ENCODE measurements around the gene THAP4.

- no peak for TF ChIP-seq XRCC5 (optimal IDR thresholded peaks at IDR 0.05; ENCODE audit: low read length)
- TF ChIP-seq SOX5 (CRISPR knock-in tag; IDR thresholded peaks at IDR 0.05; ENCODE audit: borderline replicate concordance), result no peak
- no peak for TF ChIP-seq BHLHE40 (IDR thresholded peaks at IDR 0.05; ENCODE audit: low read length)
- TF ChIP-seq, protein P1, sequence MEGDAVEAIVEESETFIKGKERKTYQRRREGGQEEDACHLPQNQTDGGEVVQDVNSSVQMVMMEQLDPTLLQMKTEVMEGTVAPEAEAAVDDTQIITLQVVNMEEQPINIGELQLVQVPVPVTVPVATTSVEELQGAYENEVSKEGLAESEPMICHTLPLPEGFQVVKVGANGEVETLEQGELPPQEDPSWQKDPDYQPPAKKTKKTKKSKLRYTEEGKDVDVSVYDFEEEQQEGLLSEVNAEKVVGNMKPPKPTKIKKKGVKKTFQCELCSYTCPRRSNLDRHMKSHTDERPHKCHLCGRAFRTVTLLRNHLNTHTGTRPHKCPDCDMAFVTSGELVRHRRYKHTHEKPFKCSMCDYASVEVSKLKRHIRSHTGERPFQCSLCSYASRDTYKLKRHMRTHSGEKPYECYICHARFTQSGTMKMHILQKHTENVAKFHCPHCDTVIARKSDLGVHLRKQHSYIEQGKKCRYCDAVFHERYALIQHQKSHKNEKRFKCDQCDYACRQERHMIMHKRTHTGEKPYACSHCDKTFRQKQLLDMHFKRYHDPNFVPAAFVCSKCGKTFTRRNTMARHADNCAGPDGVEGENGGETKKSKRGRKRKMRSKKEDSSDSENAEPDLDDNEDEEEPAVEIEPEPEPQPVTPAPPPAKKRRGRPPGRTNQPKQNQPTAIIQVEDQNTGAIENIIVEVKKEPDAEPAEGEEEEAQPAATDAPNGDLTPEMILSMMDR (CRISPR knock-in tag; IDR thresholded peaks at IDR 0.05), result no peak
- TF ChIP-seq TBP (CRISPR knock-in tag; IDR thresholded peaks at IDR 0.05), result no peak
- no peak for TF ChIP-seq CCAR2 (optimal IDR thresholded peaks at IDR 0.05; ENCODE audit: low read depth, low read length)
- no peak for TF ChIP-seq ZBTB20 (CRISPR knock-in tag; IDR thresholded peaks at IDR 0.05; ENCODE audit: borderline replicate concordance, low read depth)
Observed at GRCh38 chr2:241603686-241604085, 33.3 kb downstream of the THAP4 start.
